ENCODE measurements around the gene LAD1.

The LAD1 gene

DNA sequence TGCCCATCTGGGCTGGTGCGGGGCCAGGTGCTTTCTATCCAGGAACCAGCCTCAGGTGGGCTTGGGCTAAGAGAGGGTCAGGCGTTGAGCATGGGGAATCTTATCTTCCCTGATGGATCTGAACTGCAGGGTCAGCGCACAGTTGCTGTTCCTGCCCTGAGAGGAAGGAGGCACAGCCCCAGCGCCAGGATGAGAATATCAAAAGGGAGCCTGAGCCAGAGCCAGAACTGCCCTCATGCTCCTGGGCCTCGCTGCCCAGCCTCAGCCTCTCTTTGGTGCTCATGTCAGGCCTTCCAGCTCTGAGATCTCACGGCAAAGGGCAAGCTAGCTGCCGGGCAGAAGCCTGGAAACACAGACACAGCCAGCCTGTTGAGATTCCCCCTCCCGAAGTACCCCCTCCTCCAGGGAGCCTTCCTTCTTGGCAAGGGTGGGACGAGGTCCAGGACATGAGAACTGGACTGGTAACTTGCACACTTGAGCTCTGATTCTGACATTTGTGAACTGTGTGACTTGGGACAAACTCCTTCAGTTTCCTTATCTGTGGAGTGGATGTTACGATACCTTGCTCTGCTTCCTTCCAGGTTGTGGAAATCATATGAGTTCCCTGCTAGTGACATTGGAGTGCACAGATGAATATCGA, 1.2 kb upstream of the LAD1 start:
- no peak overlapping the region for H3K4me3 ChIP-seq
- no peak for DNase-seq (ENCODE audit: low spot score)
- H3K27ac ChIP-seq: no peak overlapping the region
- TF ChIP-seq, protein P1, sequence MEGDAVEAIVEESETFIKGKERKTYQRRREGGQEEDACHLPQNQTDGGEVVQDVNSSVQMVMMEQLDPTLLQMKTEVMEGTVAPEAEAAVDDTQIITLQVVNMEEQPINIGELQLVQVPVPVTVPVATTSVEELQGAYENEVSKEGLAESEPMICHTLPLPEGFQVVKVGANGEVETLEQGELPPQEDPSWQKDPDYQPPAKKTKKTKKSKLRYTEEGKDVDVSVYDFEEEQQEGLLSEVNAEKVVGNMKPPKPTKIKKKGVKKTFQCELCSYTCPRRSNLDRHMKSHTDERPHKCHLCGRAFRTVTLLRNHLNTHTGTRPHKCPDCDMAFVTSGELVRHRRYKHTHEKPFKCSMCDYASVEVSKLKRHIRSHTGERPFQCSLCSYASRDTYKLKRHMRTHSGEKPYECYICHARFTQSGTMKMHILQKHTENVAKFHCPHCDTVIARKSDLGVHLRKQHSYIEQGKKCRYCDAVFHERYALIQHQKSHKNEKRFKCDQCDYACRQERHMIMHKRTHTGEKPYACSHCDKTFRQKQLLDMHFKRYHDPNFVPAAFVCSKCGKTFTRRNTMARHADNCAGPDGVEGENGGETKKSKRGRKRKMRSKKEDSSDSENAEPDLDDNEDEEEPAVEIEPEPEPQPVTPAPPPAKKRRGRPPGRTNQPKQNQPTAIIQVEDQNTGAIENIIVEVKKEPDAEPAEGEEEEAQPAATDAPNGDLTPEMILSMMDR (IDR thresholded peaks at IDR 0.05): no peak

DNA sequence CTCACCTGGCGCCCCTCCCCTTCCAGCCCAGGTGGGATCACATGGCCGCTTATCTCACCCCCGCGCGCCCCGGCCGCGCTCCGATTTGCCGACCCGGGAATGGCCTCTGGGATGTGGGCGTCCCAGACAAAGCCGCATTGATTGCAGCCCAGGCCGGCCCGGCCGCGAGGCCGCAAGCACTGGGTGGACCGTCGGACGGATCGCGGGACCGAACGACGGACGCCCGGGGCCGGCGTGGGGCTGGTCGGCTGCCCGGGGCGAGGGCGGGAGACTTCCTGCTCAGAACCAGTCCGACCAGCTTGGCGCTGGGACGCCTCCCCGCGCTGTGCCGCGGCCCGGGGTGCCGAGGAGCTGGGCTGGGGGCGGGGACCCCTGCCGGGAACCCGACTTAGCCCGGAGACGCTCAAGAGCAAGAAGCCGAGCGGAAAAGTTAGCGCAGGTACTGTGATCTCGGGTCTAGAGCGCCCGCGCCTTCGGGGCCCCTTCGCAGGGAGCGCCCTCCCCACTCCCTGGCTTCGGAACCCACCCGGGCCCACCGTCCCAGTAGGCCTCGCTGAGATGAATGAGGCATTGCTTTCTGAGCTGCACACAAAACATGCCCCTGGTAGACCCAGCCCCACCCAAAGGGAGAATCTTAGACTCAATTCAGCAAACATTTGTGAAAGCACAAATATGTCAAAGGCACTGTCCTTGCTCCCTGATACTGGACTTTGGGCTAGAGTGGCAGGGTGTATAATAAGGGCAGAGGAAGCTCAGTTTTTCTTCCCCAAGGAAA, 415 bp upstream of the LAD1 start:
- H3K4me3 ChIP-seq: peak overlapping the region; percentile 65
- DNase-seq (ENCODE audit: low spot score): no peak
- H3K27ac ChIP-seq: no peak overlapping the region
- TF ChIP-seq, protein P1 (IDR thresholded peaks at IDR 0.05): no peak

DNA sequence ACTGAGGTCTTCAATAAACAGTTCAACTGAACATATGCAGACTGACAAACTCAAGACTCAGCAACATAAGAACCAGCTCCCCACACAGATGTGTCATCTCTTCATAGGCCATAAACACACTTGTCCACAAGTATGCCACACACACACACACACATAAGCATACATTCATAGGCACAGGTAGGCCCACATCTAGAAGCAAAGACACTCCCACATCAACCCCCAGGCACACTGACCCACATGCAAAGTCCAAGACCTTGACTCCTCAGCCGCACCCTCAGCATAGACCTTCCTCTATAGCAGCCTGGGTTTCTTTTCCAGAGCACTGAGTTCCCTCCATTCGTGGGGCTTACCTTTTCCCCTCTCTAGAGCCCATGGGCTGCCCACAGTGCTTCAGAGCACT, 1.4 kb downstream of the LAD1 start:
- DNase-seq (ENCODE audit: low spot score): no peak
- Histone ChIP-seq H3K4me3 (no peak overlapping the region), H3K27ac (no peak overlapping the region)
- TF ChIP-seq, protein P1 (IDR thresholded peaks at IDR 0.05): no peak

DNA sequence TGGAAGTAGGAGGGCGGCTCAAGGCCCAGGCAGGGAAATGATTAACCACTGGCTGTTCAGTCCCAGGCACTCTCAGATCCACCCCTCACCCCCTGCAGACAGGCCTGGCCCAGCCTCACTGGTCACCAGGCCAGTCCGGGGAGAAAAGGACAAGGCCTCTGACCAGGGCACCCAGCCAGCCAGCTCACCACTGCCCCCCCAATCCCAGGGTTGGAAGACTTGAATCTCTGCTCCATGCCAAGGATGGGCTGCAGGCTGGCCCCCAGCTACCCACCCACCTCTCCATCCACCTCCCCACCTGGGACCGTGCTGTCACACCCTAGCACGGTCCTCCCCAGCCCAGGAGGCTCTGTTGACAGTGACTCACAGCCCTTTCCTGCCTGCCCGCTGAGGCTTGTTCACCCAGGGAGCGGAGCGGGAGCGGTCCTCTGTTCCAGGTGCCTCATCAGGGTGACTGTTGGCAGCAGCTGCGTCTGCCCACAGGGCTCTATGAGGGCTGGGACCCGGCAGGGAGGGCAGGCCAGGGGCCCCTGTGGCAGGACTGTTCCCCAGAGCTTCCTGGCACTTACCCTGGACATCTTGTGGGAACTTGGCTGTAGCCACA, 2.2 kb downstream of the LAD1 start:
- H3K27ac ChIP-seq: no peak overlapping the region
- H3K4me3 ChIP-seq: no peak overlapping the region
- DNase-seq (ENCODE audit: low spot score): no peak
- TF ChIP-seq, protein P1 (IDR thresholded peaks at IDR 0.05): no peak

DNA sequence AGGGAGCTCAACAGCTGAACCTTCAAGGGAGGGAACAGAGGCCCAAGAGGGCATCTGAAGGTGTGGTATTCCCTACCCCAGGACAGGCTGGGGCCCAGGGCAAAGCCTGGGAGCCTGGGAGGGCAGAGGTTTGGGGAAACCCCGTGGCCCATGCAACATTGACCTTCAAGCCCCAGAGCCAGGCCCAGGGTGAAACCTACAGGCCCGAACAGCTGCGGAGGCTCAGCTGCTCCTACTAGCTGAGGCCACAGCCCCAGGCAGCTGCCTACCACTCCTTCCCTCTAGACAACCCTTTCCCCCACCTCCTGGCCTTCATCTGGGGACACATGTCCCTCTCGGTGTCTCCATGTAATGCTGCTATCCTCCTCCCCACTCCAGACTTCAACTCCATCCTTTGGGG, 3.2 kb downstream of the LAD1 start:
- DNase-seq (ENCODE audit: low spot score): no peak
- TF ChIP-seq, protein P1 (IDR thresholded peaks at IDR 0.05): no peak
- Histone ChIP-seq H3K27ac (no peak overlapping the region), H3K4me3 (no peak overlapping the region)

DNA sequence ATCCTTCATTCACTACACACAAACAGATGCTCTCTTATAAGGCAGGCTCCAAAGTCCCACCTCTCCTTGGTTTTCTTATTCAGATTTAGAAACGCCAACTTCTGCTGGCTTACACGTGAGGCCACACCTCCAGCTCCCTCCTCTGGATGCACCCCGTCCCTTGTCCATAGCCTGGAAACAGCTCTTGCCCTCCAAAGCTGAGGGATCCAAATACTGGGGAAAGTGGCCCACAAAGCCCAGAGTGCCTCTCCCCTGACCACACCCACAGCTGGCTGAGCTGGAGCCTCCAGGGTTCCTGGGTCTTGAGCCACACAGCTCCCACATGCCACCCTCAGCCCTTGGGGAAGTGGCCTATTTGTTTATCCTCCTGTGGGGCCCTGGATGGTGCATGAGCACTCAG, 4.5 kb downstream of the LAD1 start:
- TF ChIP-seq, protein P1 (IDR thresholded peaks at IDR 0.05): no peak
- DNase-seq (ENCODE audit: low spot score): no peak
- H3K27ac ChIP-seq: no peak overlapping the region
- H3K4me3 ChIP-seq: no peak overlapping the region
